H1 (cell line): ENCODE results near the gene INCENP. TPM values are rescaled to one million over a fixed set of nuclear protein-coding genes. Genes with fewer than 3 reads are reported as not detected.

Source experiments
- CTCF ChIA-PET: fragments of 300-600 bp; sonication (Branson Sonifier 250); formaldehyde crosslinking; loops from one replicate; lab custom pipeline; 2021; ENCODE audit not compliant: partially characterized antibody; lab: Charles Lee
- POLR2A ChIA-PET: fragments of 300-600 bp; sonication (Branson Sonifier 250); formaldehyde crosslinking; loops from one replicate; lab custom pipeline; 2021; ENCODE audit warnings: inconsistent platforms; ENCODE audit not compliant: partially characterized antibody; lab: Charles Lee
- DNase-seq, 2 experiments: peaks; one replicate each; pipeline versions ENCODE4 v3.0.0 to v3.0.0-alpha.2; 2010 to 2022; ENCODE audit warnings: low spot score in 2 of 2, low read depth in 1 of 2, mixed read lengths in 1 of 2
- FAIRE-seq: peaks from 2 replicates; lab custom pipeline; 2011; peaks lifted over from hg19 to GRCh38; lab: Jason Lieb, UNC
- H2AFZ ChIP-seq: 2 replicates; pipeline ENCODE4 v1.8.1; 2012; ENCODE audit warnings: low read length, inconsistent platforms
- H2AK5ac ChIP-seq: 2 replicates; pipeline ENCODE4 v1.6.1; 2013; ENCODE audit warnings: low read depth, low read length
- H2BK120ac ChIP-seq: replicated peaks from 2 replicates; pipeline ENCODE3; 2013; ENCODE audit warnings: low read depth, low read length, inconsistent platforms
- H2BK12ac ChIP-seq: 2 replicates; pipeline ENCODE4 v1.6.1; 2013; ENCODE audit warnings: low read depth, low read length
- H2BK15ac ChIP-seq: 2 replicates; pipeline ENCODE4 v1.6.1; 2013; ENCODE audit warnings: low read length
- H2BK20ac ChIP-seq: 2 replicates; pipeline ENCODE4 v1.6.1; 2013; ENCODE audit warnings: low read length
- H2BK5ac ChIP-seq: 2 replicates; pipeline ENCODE4 v1.6.1; 2013; ENCODE audit warnings: low read depth, low read length
- H3K14ac ChIP-seq: 2 replicates; pipeline ENCODE4 v1.6.1; 2013; ENCODE audit warnings: inconsistent platforms; ENCODE audit not compliant: insufficient read length
- H3K18ac ChIP-seq: 2 replicates; pipeline ENCODE4 v1.6.1; 2013; ENCODE audit warnings: low read length; ENCODE audit errors: extremely low read depth
- H3K23ac ChIP-seq: 2 replicates; pipeline ENCODE4 v1.6.1; 2013; ENCODE audit warnings: inconsistent platforms; ENCODE audit not compliant: insufficient read length
- H3K23me2 ChIP-seq: 2 replicates; pipeline ENCODE4 v1.6.1; 2013; ENCODE audit warnings: low read depth, low read length
- H3K27ac ChIP-seq: 2 replicates; pipeline ENCODE4 v1.6.1; 2011; ENCODE audit warnings: low read depth, low read length, inconsistent platforms
- H3K27me3 ChIP-seq, 4 experiments: replicated peaks in 1 of 4; 1 replicate in 1 of 4; 2 replicates in 3 of 4; pipeline versions ENCODE4 v1.6.1 to v1.8.1; 2011 to 2013; ENCODE audit warnings: low read length in 3 of 4, mild to moderate bottlenecking in 3 of 4, inconsistent platforms in 2 of 4, mixed read lengths in 2 of 4, moderate library complexity in 1 of 4; ENCODE audit not compliant: control insufficient read depth in 3 of 4, insufficient read depth in 3 of 4; ENCODE audit errors: extremely low read depth in 1 of 4
- H3K36me3 ChIP-seq, 4 experiments: 2 replicates each; pipeline versions ENCODE4 v1.6.1 to v1.8.1; 2011 to 2013; ENCODE audit warnings: mild to moderate bottlenecking in 4 of 4, low read length in 3 of 4, moderate library complexity in 2 of 4, control low read depth in 1 of 4, inconsistent platforms in 1 of 4; ENCODE audit not compliant: insufficient read depth in 4 of 4, control insufficient read depth in 2 of 4
- H3K4ac ChIP-seq: replicated peaks from 2 replicates; pipeline ENCODE3; 2013; ENCODE audit warnings: low read length, low read depth, mixed read lengths, inconsistent platforms; ENCODE audit not compliant: insufficient read length
- H3K4me1 ChIP-seq, 4 experiments: replicated peaks in 1 of 4; 1 replicate in 1 of 4; 2 replicates in 3 of 4; pipeline versions ENCODE4 v1.6.1 to v1.8.1; 2011 to 2013; ENCODE audit warnings: low read length in 3 of 4, inconsistent platforms in 2 of 4, mixed read lengths in 1 of 4; ENCODE audit not compliant: insufficient read depth in 4 of 4, control insufficient read depth in 3 of 4
- H3K4me2 ChIP-seq, 2 experiments: 2 replicates each; pipeline versions ENCODE4 v1.6.1 to v1.8.1; 2011 to 2013; ENCODE audit warnings: low read depth in 2 of 2, low read length in 2 of 2, control low read depth in 1 of 2, inconsistent platforms in 1 of 2, mild to moderate bottlenecking in 1 of 2; ENCODE audit not compliant: insufficient read depth in 1 of 2
- H3K4me3 ChIP-seq, 4 experiments: fragments of 200-600, 300-600 bp in 1 of 4; sonication (generic), shearing (Covaris generic), sonication (Bioruptor Twin) in 1 of 4; 2 replicates each; pipeline versions ENCODE4 v1.5.1 to v1.8.1; 2011 to 2016; ENCODE audit warnings: low read length in 4 of 4, low read depth in 3 of 4, control low read depth in 2 of 4, inconsistent platforms in 2 of 4, mild to moderate bottlenecking in 2 of 4, mixed read lengths in 1 of 4, moderate library complexity in 1 of 4; ENCODE audit not compliant: insufficient read depth in 2 of 4; ENCODE audit errors: extremely low read depth in 1 of 4
- H3K56ac ChIP-seq: replicated peaks from 2 replicates; pipeline ENCODE3; 2013; ENCODE audit warnings: low read depth, mild to moderate bottlenecking, mixed read lengths, low read length, inconsistent platforms; ENCODE audit not compliant: insufficient read length
- H3K79me1 ChIP-seq: 2 replicates; pipeline ENCODE4 v1.6.1; 2013; ENCODE audit warnings: low read depth, low read length, control low read depth
- H3K79me2 ChIP-seq, 2 experiments: 2 replicates each; pipeline versions ENCODE4 v1.6.1 to v1.8.1; 2012 to 2013; ENCODE audit warnings: low read length in 2 of 2, mild to moderate bottlenecking in 2 of 2, inconsistent platforms in 1 of 2; ENCODE audit not compliant: insufficient read depth in 2 of 2, control insufficient read depth in 1 of 2
- H3K9ac ChIP-seq, 4 experiments: replicated peaks in 1 of 4; 1 replicate in 1 of 4; 2 replicates in 3 of 4; pipeline versions ENCODE4 v1.6.1 to v1.8.1; 2011 to 2013; ENCODE audit warnings: low read depth in 3 of 4, low read length in 3 of 4, control low read depth in 2 of 4, mild to moderate bottlenecking in 2 of 4, moderate library complexity in 2 of 4, inconsistent platforms in 1 of 4; ENCODE audit errors: extremely low read depth in 1 of 4
- H3K9me3 ChIP-seq, 2 experiments: 2 replicates each; pipeline versions ENCODE4 v1.6.1 to v1.8.1; 2012 to 2013; ENCODE audit warnings: mild to moderate bottlenecking in 2 of 2, moderate library complexity in 2 of 2, control low read depth in 1 of 2, inconsistent platforms in 1 of 2, low read depth in 1 of 2, low read length in 1 of 2, mixed read lengths in 1 of 2; ENCODE audit not compliant: insufficient read depth in 2 of 2
- H4K20me1 ChIP-seq, 2 experiments: replicated peaks in 1 of 2; 2 replicates each; pipeline versions ENCODE3 to v1.8.1; 2011 to 2013; ENCODE audit warnings: inconsistent platforms in 2 of 2, low read length in 2 of 2, mild to moderate bottlenecking in 1 of 2; ENCODE audit not compliant: insufficient read depth in 2 of 2, control insufficient read depth in 1 of 2
- H4K5ac ChIP-seq: 2 replicates; pipeline ENCODE4 v1.6.1; 2013; ENCODE audit warnings: low read length, low read depth, mixed read lengths, inconsistent platforms; ENCODE audit not compliant: insufficient read length
- H4K8ac ChIP-seq: 2 replicates; pipeline ENCODE4 v1.8.0; 2013; ENCODE audit warnings: mild to moderate bottlenecking, moderate library complexity, low read length, inconsistent platforms; ENCODE audit not compliant: insufficient read depth; ENCODE audit errors: extremely low read depth
- H4K91ac ChIP-seq: replicated peaks from 2 replicates; pipeline ENCODE3; 2013; ENCODE audit warnings: low read length, mixed read lengths, inconsistent platforms; ENCODE audit not compliant: insufficient read length
- ATF3 ChIP-seq: IDR thresholded peaks from 2 replicates; pipeline ENCODE4 v1.6.1; 2011; ENCODE audit warnings: low read depth, mild to moderate bottlenecking, low read length; ENCODE audit not compliant: insufficient read depth
- CHD1 ChIP-seq: IDR thresholded peaks from 2 replicates; pipeline ENCODE4 v1.6.1; 2012; ENCODE audit warnings: low read depth, low read length, improper control_type of control experiment
- CREB1 ChIP-seq: IDR thresholded peaks from 2 replicates; pipeline ENCODE4 v1.6.1; 2012; ENCODE audit warnings: inconsistent platforms
- EGR1 ChIP-seq: IDR thresholded peaks from 2 replicates; pipeline ENCODE4 v1.6.1; 2011; ENCODE audit warnings: low read depth, low read length, borderline replicate concordance
- EZH2 ChIP-seq: fragments of 200-600 bp; sonication (generic); IDR thresholded peaks from 2 replicates; pipeline ENCODE4 v1.7.1; 2012; ENCODE audit warnings: low read depth, mild to moderate bottlenecking, moderate library complexity, low read length, inconsistent platforms; ENCODE audit not compliant: severe bottlenecking
- JUN ChIP-seq: IDR thresholded peaks from 2 replicates; pipeline ENCODE4 v1.6.1; 2011; ENCODE audit warnings: low read depth, mild to moderate bottlenecking, improper control_type of control experiment, low read length
- JUND ChIP-seq: IDR thresholded peaks from 2 replicates; pipeline ENCODE4 v1.6.1; 2011; ENCODE audit warnings: mild to moderate bottlenecking, improper control_type of control experiment, low read length
- KDM1A ChIP-seq: fragments of 200-600, 300-600 bp; sonication (generic); IDR thresholded peaks from 2 replicates; pipeline ENCODE4 v1.7.1; 2016; ENCODE audit warnings: mild to moderate bottlenecking, low read length, borderline replicate concordance
- MAFK ChIP-seq: IDR thresholded peaks from 2 replicates; pipeline ENCODE4 v1.6.1; 2012; ENCODE audit warnings: low read depth, mild to moderate bottlenecking, improper control_type of control experiment, low read length
- RAD21 ChIP-seq, 2 experiments: IDR thresholded peaks in 1 of 2; conservative IDR thresholded peaks in 1 of 2; 2 replicates each; pipeline ENCODE4 v1.6.1; 2011; ENCODE audit warnings: low read depth in 2 of 2, low read length in 2 of 2, improper control_type of control experiment in 1 of 2, inconsistent platforms in 1 of 2, mild to moderate bottlenecking in 1 of 2, moderate library complexity in 1 of 2
- RFX5 ChIP-seq: IDR thresholded peaks from 2 replicates; pipeline ENCODE4 v1.6.1; 2011; ENCODE audit warnings: low read depth, low read length, improper control_type of control experiment, borderline replicate concordance
- SAP30 ChIP-seq: fragments of 300-600 bp; sonication (generic); IDR thresholded peaks from 2 replicates; pipeline ENCODE4 v1.7.1; 2012; ENCODE audit warnings: low read length, moderate library complexity, mild to moderate bottlenecking, inconsistent platforms; ENCODE audit not compliant: insufficient read depth, insufficient replicate concordance
- TAF1 ChIP-seq: IDR thresholded peaks from 2 replicates; pipeline ENCODE4 v1.6.1; 2011; ENCODE audit warnings: mild to moderate bottlenecking, low read depth, low read length
- TCF12 ChIP-seq: IDR thresholded peaks from 2 replicates; pipeline ENCODE4 v1.6.1; 2011; ENCODE audit warnings: low read depth, mild to moderate bottlenecking, low read length
- WGBS, 2 experiments: shearing (Covaris generic) in 1 of 2; methylation state at CpG; one replicate each; pipeline versions ENCODE4 v1.1.6 to v1.1.7; 2013 to 2015; ENCODE audit warnings: low lambda C conversion rate in 2 of 2, mixed read lengths in 2 of 2, inconsistent platforms in 1 of 2, low coverage in 1 of 2, missing lambda C conversion rate in 1 of 2; ENCODE audit not compliant: insufficient replicate concordance in 2 of 2, insufficient coverage in 1 of 2, insufficient read length in 1 of 2; ENCODE audit errors: extremely low coverage in 1 of 2, missing lambda C conversion rate in 1 of 2; 5-methylcytosine and 5-hydroxymethylcytosine counted together
- polyA plus RNA-seq, 7 experiments: library from polyadenylated mRNA; depleted of rRNA in 3 of 7; stranded (reverse) in 5 of 7; unstranded in 2 of 7; fragments of >200 nt in 5 of 7; fragments of 200-250 nt in 2 of 7; gene quantifications; 1 replicate in 5 of 7; 2 replicates in 1 of 7; 4 replicates in 1 of 7; pipeline versions ENCODE4 v1.2.1 to v1.2.3, GENCODE V29; 2011 to 2013; ENCODE audit warnings: missing spikeins in 2 of 7, mixed read lengths in 2 of 7
- total RNA-seq: library from RNA; stranded (reverse); fragmentation: NEBNext Ultra II Directional; extraction: Animal tissue kit (Norgen Biotek cat#: 25700); gene quantifications from 2 replicates; pipeline ENCODE4 v1.2.1, GENCODE V29; 2021

Gene INCENP
- total and polyA plus RNA-seq, 2 of the 8 experiments (the other 6 are each of a cell fraction or from before 2014, with no cell fraction given): 25.4 to 132 TPM

GRCh38 chr11:62120431-62120830, 3.4 kb upstream of the INCENP start:
- ChIA-PET POLR2A (interaction anchor here (0.6 to 1.2 kb wide), 2 partner anchors 40 to 228 kb away, joined by 3 read pairs; no protein-coding TSS in a partner anchor), CTCF (interaction anchor here (0.6 to 4.3 kb wide), 6 partner anchors 10 to 1002 kb away, joined by 3 to 34 read pairs (median 4); no protein-coding TSS in a partner anchor)
- H3K9ac ChIP-seq: no peak overlapping the region
- no peak for FAIRE-seq
- no peak overlapping the region for H2BK20ac ChIP-seq
- peaks cover 7 to 8% of the 10 kb centered on the region in 2 experiments for H4K20me1 ChIP-seq
- peaks cover 9% of the 10 kb centered on the region for H3K23me2 ChIP-seq
- no peak overlapping the region for H2BK12ac ChIP-seq
- peaks cover 7% of the 10 kb centered on the region for H3K79me1 ChIP-seq
- H3K27me3 ChIP-seq: no peaks in the 10 kb centered on the region
- peaks cover 0 to 8% (median 3%) of the 10 kb centered on the region in 4 experiments; a peak in 5 of 7 replicates for H3K4me1 ChIP-seq
- H3K23ac ChIP-seq: no peak overlapping the region
- H4K91ac ChIP-seq: no peak overlapping the region
- no peak overlapping the region for H4K5ac ChIP-seq
- no peak overlapping the region for H2BK5ac ChIP-seq
- no peak overlapping the region for H3K4ac ChIP-seq
- DNase-seq: no peak
- H3K18ac ChIP-seq: no peak overlapping the region
- no peak overlapping the region for H3K14ac ChIP-seq
- H3K4me2 ChIP-seq: no peak overlapping the region
- H3K36me3 ChIP-seq: no peaks in the 10 kb centered on the region
- H2AFZ ChIP-seq: no peak overlapping the region
- H2BK120ac ChIP-seq: no peak overlapping the region
- 81% methylated on average over 5 of the region's 5 CpGs; no CpG with 5 or more reads in 1 of the 2 experiments for WGBS, 2 experiments
- H3K4me3 ChIP-seq: no peak overlapping the region
- no peak overlapping the region for H4K8ac ChIP-seq
- H3K56ac ChIP-seq: no peak overlapping the region
- no peak overlapping the region for H3K27ac ChIP-seq
- no peak overlapping the region for H2AK5ac ChIP-seq
- H3K9me3 ChIP-seq: peaks cover 0 to 11% of the 10 kb centered on the region in 2 experiments; a peak in 2 of 4 replicates
- H2BK15ac ChIP-seq: no peak overlapping the region
- H3K79me2 ChIP-seq: peaks cover 16% of the 10 kb centered on the region in 2 experiments
- no peak for TF ChIP-seq CREB1
- no peak for TF ChIP-seq ATF3
- TF ChIP-seq EZH2: no peak
- no peak for TF ChIP-seq JUND
- TF ChIP-seq JUN: no peak
- no peak for TF ChIP-seq RAD21 (IDR thresholded peaks at IDR 0.05 in 1 of 2, conservative IDR thresholded peaks at IDR 0.05 in 1 of 2; ENCODE audit: low read depth in 2 of 2, low read length in 2 of 2)
- no peak for TF ChIP-seq TAF1
- no peak for TF ChIP-seq EGR1
- no peak for TF ChIP-seq KDM1A
- no peak for TF ChIP-seq MAFK
- TF ChIP-seq RFX5: no peak
- TF ChIP-seq SAP30: no peak
- TF ChIP-seq TCF12: no peak
- no peak for TF ChIP-seq CHD1
